Measurements from ENCODE around the gene RCE1. TPM values are rescaled to one million over a fixed set of nuclear protein-coding genes. Genes with fewer than 3 reads are reported as not detected.

The RCE1 gene
- polyA plus RNA-seq, 3 donors = 6.2 to 17.8 (median 15.3) TPM

DNA sequence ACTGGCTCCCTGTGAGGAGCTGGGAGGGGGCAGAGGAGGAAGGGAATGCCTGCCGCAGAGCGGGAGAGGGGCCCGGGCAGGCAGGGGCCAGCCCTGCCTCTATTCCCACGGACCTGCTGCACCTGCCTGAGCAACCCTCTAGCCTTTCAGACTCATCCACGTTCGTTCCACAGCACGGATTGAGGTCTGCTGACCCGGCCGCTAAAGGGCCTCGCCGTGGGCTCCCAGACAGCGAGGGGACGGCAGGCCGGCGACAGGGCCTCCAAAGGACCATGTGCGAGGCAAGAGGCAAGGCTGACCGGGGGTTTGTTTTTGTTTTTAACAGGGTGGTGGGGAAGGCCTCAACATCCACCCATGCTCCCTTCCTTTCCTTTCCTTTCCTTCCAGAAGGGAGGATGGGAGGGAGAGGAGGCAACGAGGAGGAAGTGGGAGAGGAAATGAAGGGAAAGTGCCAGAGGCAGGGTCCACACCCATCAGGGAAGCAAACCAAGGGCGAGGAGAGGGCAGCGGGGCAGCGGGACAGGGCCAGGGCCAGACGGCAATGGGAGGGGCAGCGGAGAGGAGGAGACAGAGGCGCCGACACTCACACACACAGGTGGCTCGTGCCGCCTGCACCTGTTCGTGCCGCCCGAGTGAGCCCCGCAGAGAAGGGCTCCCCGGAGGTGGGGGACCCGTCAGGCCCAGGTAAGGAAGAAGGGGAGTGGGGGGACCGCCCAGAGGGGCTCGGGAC lies 21.1 kb downstream of the RCE1 start:
- H3K27ac ChIP-seq (ENCODE audit: low read depth, low read length) = no peak overlapping the region
- 76 to 84% (median 77%) methylated on average over 35 of the region's 35 CpGs for WGBS, 3 donors

DNA sequence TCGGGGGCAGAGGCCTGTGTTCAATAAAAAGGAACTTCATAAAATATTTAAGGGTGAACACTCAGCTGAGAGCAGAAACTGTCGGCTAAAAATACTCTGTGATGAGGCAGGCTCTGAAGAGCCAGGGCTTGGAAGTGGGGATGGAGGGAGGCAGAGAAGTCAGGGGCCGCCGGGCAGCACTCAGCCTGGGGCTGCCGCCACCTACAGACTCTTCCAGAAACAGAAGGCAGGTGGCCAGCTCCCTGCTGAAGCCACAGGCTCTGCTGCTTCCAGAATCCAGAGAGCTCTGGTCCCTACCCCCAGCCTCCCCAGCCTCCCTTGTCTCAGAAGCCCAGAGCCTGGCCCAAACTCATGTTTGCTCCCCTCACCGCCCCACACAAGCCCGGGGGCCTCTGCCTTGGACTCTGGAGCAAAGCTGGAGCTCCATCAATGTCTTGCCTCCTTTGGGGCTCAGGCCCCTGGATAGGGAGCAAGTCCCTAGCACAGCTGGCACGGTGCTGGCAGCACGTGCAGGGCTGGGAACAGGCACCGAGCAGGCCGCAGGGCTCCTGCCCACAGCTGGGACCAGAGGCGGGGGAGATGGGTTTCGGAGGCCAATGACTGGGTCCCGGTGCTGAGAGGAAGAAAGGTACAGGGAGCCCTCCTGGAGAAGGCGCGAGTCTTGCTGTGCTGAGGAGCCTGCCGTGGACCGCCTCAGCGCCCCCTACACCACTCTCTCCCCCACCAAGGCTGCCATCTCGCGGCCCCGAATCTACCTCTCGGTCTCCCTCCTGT lies 21.9 kb downstream of the RCE1 start:
- no peak overlapping the region for H3K27ac ChIP-seq (ENCODE audit: low read depth, low read length)
- WGBS, 3 donors = 85 to 89% (median 87%) methylated on average over 20 to 23 of the region's 23 CpGs

DNA sequence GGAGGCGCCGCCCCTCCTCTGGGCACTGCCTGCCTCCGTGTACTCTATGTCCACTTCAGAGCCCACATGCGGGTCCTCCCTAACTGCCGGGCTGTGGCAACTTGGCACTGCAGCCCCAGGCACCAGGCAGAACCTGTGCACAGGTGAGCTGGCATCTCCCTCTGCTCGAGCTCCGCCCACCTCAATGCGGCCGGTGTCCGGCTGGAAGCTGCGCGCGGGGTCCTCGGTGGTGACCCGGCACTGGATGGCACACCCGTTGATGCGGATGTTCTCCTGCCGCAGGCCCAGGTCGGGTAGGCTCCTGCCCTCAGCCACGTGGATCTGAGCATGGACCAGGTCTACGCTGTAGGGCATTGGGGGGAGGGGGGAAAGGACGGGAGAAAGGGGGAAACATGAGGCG lies 22.8 kb downstream of the RCE1 start:
- WGBS, 3 donors = 91 to 95% (median 92%) methylated on average over 21 to 23 of the region's 23 CpGs
- no peak overlapping the region for H3K27ac ChIP-seq (ENCODE audit: low read depth, low read length)

DNA sequence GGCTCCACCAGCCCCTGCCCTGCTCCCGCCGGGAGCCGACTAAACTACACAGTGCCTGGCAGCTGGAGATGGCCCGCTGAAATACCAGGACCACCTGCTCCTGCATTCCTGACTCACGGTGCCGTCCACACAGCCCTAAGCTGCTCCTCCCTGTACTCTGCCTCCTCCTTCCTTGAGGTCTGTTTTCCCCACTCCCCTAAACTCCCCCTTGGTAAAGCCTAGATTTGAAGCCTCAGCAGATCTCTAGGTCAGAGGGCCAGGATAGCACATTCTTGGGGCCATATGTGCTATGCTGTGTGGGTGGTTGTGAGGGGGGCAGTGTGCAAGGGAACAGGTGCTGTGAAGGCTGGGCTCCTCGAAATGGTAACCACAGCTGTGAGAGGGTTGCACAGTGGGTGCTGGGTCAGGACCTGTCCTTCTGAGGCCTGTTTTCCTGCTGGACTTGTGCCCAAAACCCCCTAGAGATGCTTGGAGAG lies 23.3 kb downstream of the RCE1 start:
- 75 to 90% (median 88%) methylated on average over 6 to 7 of the region's 7 CpGs for WGBS, 3 donors
- no peak overlapping the region for H3K27ac ChIP-seq (ENCODE audit: low read depth, low read length)

DNA sequence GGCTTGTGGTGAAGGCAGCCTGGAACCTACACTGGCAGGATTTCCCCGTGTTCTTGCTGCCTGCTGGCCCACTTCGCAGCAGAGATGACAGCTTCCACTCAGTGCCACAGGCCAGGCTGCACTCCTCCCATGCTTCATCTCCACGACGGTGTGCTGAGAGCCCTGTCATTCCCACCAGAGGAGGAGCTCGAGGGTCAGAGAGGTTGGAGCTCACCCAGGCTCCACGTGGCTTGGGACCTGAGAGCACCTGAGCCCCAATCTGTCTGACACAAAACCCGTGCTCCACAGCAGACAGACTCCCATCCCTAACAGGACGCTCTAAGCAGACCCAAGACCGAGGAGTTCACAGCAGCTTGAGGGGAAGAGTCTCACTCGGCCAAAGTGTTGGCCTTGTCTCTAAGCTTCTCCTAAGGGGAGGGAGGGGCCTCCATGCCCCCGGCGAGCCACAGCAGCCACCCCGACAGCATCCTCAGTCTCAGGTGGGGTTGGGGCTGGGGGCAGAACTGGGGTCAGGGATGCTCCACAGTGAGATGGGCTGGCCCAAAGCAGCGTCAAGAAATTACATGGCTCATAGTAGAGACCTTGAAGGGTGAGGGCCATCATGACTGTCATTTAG lies 24.3 kb downstream of the RCE1 start:
- H3K27ac ChIP-seq (ENCODE audit: low read depth, low read length) = no peak overlapping the region
- 75 to 82% (median 79%) methylated on average over 14 of the region's 14 CpGs for WGBS, 3 donors

DNA sequence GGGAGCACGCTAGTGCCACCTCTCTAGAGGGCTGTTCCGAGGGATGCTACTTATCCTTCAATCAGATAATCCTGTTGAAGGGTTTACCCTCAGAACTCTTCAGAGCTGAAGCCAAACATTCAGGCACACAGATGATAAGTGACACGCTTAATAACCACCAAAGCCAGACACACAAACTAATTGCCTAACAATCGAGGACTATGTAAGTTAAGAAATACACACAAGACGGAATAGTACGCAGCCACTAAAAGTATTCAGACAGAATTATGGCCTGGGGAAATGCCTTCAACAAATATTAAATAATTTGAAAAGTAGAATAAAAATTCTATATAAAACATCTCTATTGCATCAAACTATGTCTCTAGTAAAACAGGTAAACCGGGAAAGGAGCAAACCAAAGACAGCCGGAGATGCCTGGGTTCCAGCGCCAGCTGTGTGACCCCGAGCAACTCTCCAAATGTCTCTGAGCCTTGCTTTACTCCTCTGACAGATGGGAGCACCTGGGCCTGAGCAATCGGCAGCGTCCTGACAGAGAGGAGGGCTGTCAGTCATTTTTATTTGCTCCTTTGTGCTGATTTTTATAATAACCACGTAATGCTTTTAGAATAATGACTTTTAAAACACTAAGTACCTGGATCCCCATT lies 25.0 kb downstream of the RCE1 start:
- WGBS, 3 donors = 89 to 94% (median 94%) methylated on average over 13 of the region's 13 CpGs
- no peak overlapping the region for H3K27ac ChIP-seq (ENCODE audit: low read depth, low read length)

DNA sequence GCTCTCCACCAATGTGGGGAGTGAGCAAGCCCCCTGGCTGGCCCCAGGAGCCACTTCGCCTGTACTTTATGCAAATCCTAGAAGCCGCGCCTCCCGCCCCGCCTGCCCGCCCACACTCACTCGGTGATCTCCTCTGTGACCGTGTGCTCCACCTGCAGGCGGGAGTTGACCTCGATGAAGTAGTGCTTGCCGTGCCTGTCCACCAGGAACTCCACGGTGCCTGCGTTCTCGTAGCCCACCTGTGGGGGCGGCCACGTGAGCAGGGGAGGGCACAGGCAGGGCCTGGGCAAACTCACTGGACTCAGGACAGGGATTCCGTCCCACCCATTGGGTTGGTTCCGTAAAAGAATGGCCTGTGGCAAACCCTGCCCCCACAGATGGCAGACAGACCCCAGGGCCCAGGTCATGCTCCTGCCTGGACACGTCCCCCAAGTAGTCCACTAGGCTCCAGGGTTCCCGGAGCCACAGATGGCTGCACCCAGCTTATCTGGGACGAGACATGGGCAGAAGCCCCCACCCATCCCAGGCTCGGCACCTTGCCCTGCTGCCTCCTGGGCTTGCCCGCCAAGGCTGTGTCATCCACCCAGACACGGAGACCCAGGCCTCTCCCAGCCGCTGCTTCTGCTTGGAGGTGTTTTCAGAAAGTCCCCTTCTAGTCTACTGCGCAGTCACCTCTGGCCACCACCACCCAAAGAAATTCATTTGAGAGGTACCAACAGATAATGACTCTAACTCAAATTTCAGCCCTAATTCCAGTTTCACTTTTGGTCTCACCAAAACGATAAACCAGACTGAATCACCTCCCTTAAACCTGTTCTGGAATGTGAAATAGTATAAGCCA lies 25.7 kb downstream of the RCE1 start:
- WGBS, 3 donors = 35 to 58% (median 58%) methylated on average over 26 to 27 of the region's 27 CpGs
- H3K27ac ChIP-seq (ENCODE audit: low read depth, low read length) = no peak overlapping the region

DNA sequence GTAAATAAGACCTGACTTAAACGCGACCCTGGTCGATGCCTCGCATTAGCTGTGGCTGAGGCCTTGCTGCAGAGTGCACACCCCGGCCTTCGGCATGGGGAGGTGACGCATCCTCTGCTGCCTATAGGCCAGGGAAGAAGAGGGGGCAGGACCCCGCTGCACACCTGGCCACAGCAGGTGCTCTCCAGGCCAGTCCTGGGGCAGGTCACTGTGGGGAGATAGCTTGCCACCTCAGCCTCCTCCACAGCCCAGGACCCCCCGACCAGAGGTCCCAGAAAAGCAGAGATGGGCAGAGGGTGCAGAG lies 26.3 kb downstream of the RCE1 start:
- H3K27ac ChIP-seq (ENCODE audit: low read depth, low read length) = no peak overlapping the region
- WGBS, 3 donors = 97 to 98% (median 97%) methylated on average over 9 of the region's 9 CpGs

DNA sequence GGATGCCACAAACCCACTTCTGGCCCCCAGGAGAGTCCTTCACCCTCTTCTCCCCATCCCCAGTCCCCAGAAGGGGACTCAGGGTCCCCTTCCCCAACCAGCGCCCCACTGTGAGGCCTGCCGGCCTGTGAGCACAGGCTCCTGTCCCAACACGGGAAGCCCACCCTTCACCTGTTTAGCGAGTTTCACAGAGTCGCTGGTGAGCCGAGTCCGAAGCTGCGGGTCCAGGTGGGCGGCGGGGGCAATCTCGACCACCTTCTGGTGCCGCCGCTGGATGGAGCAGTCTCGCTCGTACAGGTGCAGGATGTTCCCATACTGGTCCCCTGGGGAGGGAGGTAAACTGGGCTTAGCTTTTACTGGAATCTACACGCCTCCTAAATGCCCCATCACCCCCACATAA lies 26.9 kb downstream of the RCE1 start:
- H3K27ac ChIP-seq (ENCODE audit: low read depth, low read length) = no peak overlapping the region
- 95 to 97% (median 96%) methylated on average over 16 of the region's 16 CpGs for WGBS, 3 donors

DNA sequence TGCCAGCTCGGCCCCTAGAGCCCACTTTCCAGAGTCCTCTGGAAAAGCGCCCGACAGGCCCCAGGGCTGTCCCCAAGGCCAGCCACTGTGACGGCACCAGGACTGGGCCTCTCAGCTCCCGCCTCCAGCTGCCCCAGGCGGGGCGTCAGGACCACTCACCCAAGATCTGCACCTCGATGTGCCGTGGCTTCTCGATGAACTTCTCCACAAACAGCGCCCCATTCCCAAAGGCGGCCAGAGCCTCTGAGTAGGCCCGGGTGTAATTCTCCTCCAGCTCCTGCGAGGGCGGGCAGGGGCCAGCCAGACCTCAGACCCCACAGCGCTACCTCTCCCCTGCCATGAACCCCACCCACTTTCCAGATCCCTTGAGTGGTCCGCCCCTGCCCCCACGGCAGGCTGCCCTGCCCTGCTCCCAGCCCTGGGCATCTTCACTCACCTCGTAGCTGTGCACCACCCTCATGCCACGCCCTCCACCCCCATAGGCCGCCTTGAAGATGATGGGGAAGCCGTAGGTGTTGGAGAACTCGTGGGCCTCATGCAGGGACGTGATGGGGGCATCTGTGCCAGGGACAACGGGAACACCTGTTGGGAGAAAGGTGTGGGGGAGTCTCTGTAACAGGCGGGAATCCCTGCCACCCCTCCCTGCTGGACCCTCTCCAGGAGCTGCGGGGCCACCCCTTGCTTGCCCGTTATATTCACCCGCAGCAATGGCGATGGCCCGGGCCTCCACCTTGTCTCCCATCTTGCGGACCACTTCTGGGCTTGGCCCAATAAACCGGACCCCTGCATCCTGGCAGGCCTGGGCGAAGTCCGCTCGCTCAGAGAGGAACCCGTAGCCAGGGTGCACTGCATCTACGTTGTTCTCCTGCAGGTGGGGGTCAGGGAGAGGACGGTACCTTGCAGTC lies 27.6 kb downstream of the RCE1 start:
- WGBS, 3 donors = 93 to 95% (median 93%) methylated on average over 38 to 39 of the region's 39 CpGs
- H3K27ac ChIP-seq (ENCODE audit: low read depth, low read length) = no peak overlapping the region

DNA sequence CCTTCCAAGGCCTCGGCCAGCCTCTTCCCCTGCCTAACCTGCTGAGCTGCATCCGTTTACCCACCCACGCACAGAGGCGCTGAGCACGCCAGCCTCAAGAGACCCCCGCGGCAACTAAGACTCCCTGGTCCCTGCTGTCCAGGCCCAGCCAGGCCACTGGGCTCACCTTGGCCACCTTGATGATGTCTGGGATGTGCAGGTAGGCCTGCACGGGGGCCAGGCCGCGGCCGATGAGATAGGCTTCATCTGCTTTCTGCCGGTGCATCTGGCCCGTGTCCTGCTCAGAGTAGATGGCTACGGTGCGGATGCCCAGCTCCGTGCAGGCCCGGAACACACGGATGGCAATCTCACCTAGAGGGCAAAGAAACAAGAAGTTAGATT lies 28.3 kb downstream of the RCE1 start:
- 95 to 97% (median 96%) methylated on average over 17 to 18 of the region's 18 CpGs for WGBS, 3 donors
- no peak overlapping the region for H3K27ac ChIP-seq (ENCODE audit: low read depth, low read length)

DNA sequence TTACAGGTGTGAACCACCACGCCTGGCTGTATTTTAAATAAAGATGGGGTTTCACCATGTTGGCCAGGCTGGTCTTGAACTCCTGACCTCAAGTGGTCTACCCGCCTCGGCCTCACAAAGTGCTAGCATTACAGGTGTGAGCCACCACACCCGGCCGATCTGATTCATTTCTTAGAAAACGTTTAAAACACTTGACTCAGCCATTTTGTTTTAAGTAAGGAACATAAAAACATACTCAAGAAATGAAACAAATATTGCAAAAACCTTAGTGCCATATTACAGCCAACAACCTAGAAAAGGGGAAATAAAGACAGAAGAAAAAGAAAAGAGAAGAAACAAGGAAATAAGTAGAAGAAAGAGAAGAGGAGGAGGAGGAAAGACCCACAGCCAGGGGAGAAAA lies 31.0 kb downstream of the RCE1 start:
- H3K27ac ChIP-seq (ENCODE audit: low read depth, low read length) = no peak overlapping the region
- 84 to 93% (median 85%) methylated on average over 6 of the region's 6 CpGs for WGBS, 3 donors

DNA sequence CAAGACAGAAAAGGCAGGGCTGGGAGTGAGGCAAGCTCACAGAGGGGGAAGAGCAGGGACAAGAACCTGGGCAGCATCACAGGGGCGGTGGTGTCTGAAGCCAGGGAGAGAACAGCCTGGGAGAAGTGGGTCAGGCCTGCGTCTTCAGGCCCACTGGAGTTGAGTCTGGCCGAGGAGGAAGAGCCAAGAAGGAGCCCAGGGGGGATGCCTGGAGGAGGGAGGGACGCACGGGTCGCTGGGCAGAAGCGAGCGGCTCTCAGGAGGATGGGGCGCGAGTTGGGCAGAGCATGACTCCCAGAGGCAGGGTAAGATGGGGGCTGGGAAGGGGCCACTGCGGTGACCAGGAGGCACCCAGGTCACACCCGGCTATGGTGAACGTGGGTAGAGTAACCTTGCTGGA lies 32.1 kb downstream of the RCE1 start:
- no peak overlapping the region for H3K27ac ChIP-seq (ENCODE audit: low read depth, low read length)
- 80 to 86% (median 83%) methylated on average over 12 to 13 of the region's 13 CpGs for WGBS, 3 donors

DNA sequence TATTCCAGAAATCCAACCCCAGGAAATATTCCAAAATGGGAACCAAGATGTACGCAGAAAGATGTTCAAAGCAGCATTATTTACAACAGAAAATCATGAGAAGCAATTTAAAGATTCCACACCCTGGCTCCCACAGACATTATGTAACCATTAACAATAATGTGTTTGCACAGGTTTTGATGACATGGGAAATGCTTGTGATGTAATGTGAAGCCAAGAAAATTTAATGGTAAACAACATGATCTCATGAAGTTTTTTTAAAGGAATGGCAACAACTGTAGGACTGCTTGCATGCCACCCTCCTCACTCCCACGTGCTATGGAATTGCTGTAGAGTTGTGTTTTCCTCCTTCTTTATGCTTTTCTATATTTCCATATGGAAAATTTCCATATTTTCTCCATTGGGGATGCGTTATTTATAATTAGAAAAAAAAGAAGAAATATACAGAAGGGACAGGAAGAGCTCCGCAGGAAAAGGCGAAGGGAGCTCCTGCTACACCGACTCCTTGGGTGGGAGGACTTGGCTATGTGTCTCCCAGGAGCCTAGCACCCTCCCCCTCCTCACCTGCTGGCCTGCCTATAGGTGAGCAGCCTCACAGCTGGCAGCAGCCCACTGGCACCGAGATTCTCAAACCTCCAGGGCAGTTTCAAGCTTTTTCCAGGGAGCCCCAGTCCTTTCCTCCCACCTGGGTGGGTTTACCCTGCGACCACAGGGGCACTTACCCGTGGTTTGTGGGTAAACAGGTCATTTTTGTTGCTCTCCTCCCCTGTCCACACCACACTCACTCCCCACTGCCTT lies 34.5 kb downstream of the RCE1 start:
- 73 to 85% (median 81%) methylated on average over 9 of the region's 9 CpGs for WGBS, 3 donors
- H3K27ac ChIP-seq (ENCODE audit: low read depth, low read length) = no peak overlapping the region

DNA sequence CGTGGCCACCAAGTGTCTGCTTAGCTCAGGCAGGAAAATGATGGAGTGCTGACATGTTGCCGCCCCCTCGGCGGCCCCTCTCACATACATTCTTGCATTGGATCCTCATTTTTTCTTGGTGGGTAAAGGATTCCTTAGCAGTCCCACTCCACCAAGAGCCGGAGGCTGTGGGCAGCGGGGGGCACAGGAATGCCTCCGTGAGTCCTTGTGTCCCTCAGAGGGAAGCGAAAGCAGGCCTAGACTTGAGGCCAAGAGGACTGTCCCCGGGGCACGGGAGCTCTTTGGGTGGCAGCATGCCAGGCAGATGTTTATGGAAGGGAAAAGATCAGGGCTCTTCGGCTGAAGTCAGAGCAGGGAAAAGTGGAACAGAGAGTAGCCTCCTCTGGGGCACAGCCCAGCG lies 35.2 kb downstream of the RCE1 start:
- no peak overlapping the region for H3K27ac ChIP-seq (ENCODE audit: low read depth, low read length)
- 57 to 81% (median 67%) methylated on average over 12 of the region's 12 CpGs for WGBS, 3 donors

DNA sequence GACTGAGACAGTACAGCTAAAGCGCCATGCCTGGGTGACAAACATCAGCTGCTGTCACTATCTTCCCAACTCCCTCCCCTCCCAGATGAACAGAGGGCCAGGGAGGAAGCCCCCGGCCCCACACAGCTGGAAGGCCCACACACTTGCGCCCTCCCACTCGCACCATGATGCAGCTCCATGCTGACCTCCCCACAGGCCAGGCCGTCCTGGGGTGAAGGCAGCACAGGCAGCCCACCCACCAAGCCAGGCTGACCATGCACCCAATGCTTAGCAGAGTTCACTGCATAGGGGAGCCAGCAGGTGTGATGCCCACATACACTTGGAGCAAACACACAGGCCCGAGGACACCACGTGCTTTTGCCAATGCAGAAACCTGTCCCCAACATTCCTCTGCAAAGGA lies 35.8 kb downstream of the RCE1 start:
- H3K27ac ChIP-seq (ENCODE audit: low read depth, low read length) = no peak overlapping the region
- 88 to 90% (median 89%) methylated on average over 7 of the region's 7 CpGs for WGBS, 3 donors

DNA sequence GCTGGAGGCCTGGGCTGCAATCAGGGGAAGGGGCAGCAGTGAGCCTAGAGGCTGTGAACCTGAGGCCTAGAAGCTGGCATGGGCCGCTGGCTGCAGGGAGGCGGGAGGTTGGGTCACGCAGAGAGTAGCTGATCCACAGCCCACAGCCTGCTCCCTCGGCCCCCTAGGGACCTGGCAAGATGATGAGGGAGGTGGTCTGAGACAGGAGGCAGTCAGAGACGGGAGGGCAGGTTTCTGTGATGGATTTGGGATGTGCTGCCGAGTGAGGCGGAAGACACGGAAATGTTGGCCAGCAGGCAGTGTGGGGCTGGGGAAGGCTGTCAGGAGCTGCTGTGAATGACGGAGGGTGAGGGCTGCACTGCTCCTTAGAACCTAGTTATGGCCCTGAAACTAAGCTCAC lies 36.3 kb downstream of the RCE1 start:
- WGBS, 3 donors = 81 to 91% (median 83%) methylated on average over 9 of the region's 9 CpGs

More for the DNA sequence above, 36.3 kb downstream of the RCE1 start:
- H3K27ac ChIP-seq (ENCODE audit: low read depth, low read length) = no peak overlapping the region
